GM19467 (cell line): ENCODE data around the gene KRTAP9-6.

Experiments used
- ATAC-seq: cut with Tn5 transposase; IDR thresholded peaks from one replicate; pipeline ENCODE4 v1.9.1; 2021; ENCODE audit warnings: mild to moderate bottlenecking, moderate library complexity; ENCODE audit not compliant: unreplicated experiment

The KRTAP9-6 gene

GRCh38 chr17:41315204-41315794 lies 50.1 kb downstream of the KRTAP9-6 start, which contains the start of gene KRTAP17-1:
TSS of gene KRTAP17-1 (minus strand) at chr17:41315710. CDS start at chr17:41315650, 60 bp downstream.
- no peak for ATAC-seq
